Fibroblast of peridontal ligament (primary cell): ENCODE data around the gene RNPC3.
"Not testable (repeated sequence)": the region's sequence is repeated elsewhere in the genome, so short reads cannot be mapped to it uniquely, and the experiment has no call there.

Source experiments
- DNase-seq: peaks from one replicate; pipeline ENCODE4 v3.0.0-alpha.2; 2010; ENCODE audit errors: extremely low read depth

Gene RNPC3

GRCh38 chr1:103561124-103561523, 35.6 kb downstream of the RNPC3 start:
- not testable (repeated sequence) for DNase-seq

GRCh38 chr1:103561643-103562395, 36.3 kb downstream of the RNPC3 start:
- DNase-seq, result peak; percentile 58

GRCh38 chr1:103563056-103563455, 37.6 kb downstream of the RNPC3 start:
- DNase-seq, result no peak

- no peak for DNase-seq
Observed at GRCh38 chr1:103569493-103569892, 44.0 kb downstream of the RNPC3 start.

- not testable (repeated sequence) for DNase-seq
Observed at GRCh38 chr1:103571289-103571688, 45.8 kb downstream of the RNPC3 start, which contains the start of gene AMY2B. Gene AMY2B (plus strand): TSS chr1:103571589. CDS start chr1:103571603, 14 bp downstream.

- DNase-seq, result no peak
Observed at GRCh38 chr1:103576065-103576464, 50.6 kb downstream of the RNPC3 start.

GRCh38 chr1:103576784-103577183, 51.3 kb downstream of the RNPC3 start:
- not testable (repeated sequence) for DNase-seq

- DNase-seq, result no peak
Observed at GRCh38 chr1:103582464-103582863, 57.0 kb downstream of the RNPC3 start.

GRCh38 chr1:103583887-103584286, 58.4 kb downstream of the RNPC3 start:
- no peak for DNase-seq

- no peak for DNase-seq
Observed at GRCh38 chr1:103584537-103584936, 59.0 kb downstream of the RNPC3 start.

GRCh38 chr1:103602740-103603139, 77.2 kb downstream of the RNPC3 start:
- not testable (repeated sequence) for DNase-seq
